Caco-2 (cell line): ENCODE results near the gene PARD3. TPM values are rescaled to one million over a fixed set of nuclear protein-coding genes. Genes with fewer than 3 reads are reported as not detected.

Experiments used
- BruUV-seq: library from RNA; stranded (reverse); fragments of 400-500 nt; replicated peaks from 2 replicates; lab custom pipeline; 2021; lab: Mats Ljungman, UMichigan
- CTCF ChIA-PET: fragments of 300-600 bp; sonication (Branson Sonifier 250); formaldehyde crosslinking; loops from one replicate; lab custom pipeline; 2022; ENCODE audit warnings: antibody characterized with exemption; lab: Charles Lee
- POLR2A ChIA-PET: fragments of 300-600 bp; sonication (Branson Sonifier 250); formaldehyde crosslinking; loops from one replicate; lab custom pipeline; 2022; ENCODE audit warnings: antibody characterized with exemption; lab: Charles Lee
- DNase-seq, 2 experiments: peaks; one replicate each; pipeline versions ENCODE4 v3.0.0 to v3.0.0-alpha.2; 2020 to 2022
- H3K27me3 ChIP-seq: replicated peaks from 2 replicates; pipeline ENCODE4 v1.6.0; 2011; ENCODE audit warnings: low read length; ENCODE audit not compliant: control insufficient read depth, insufficient read depth
- H3K36me3 ChIP-seq: 2 replicates; pipeline ENCODE4 v1.5.1; 2011; ENCODE audit warnings: low read length; ENCODE audit not compliant: control insufficient read depth, insufficient read depth
- H3K4me1 ChIP-seq: fragments of 250-450 bp; sonication (Bioruptor Pico); 2 replicates; pipeline ENCODE4 v1.5.1; 2020; ENCODE audit warnings: mild to moderate bottlenecking
- H3K4me3 ChIP-seq: 2 replicates; pipeline ENCODE4 v1.5.1; 2011; ENCODE audit warnings: low read depth, mild to moderate bottlenecking, control low read depth, low read length
- H3K9me3 ChIP-seq: fragments of 250-450 bp; sonication (Bioruptor Pico); 2 replicates; pipeline ENCODE4 v1.5.1; 2020; ENCODE audit warnings: mild to moderate bottlenecking, moderate library complexity
- H3K27ac Mint-ChIP-seq: one replicate; pipeline ENCODE4 v1.8.0; 2022; ENCODE audit warnings: mixed read lengths; ENCODE audit not compliant: unreplicated experiment
- H3K27me3 Mint-ChIP-seq: one replicate; pipeline ENCODE4 v1.8.0; 2022; ENCODE audit warnings: mixed read lengths; ENCODE audit not compliant: insufficient read depth, unreplicated experiment
- H3K36me3 Mint-ChIP-seq: one replicate; pipeline ENCODE4 v1.8.0; 2022; ENCODE audit warnings: mild to moderate bottlenecking, mixed read lengths; ENCODE audit not compliant: insufficient read depth, unreplicated experiment
- H3K4me1 Mint-ChIP-seq: one replicate; pipeline ENCODE4 v1.8.0; 2022; ENCODE audit warnings: low read depth, mixed read lengths; ENCODE audit not compliant: unreplicated experiment
- H3K4me3 Mint-ChIP-seq: one replicate; pipeline ENCODE4 v1.8.0; 2022; ENCODE audit warnings: mild to moderate bottlenecking, moderate library complexity, mixed read lengths; ENCODE audit not compliant: unreplicated experiment
- H3K9me3 Mint-ChIP-seq: one replicate; pipeline ENCODE4 v1.8.0; 2022; ENCODE audit warnings: mixed read lengths; ENCODE audit not compliant: unreplicated experiment
- intact Hi-C: fragments of 100-400 bp; cut with micrococcal nuclease; formaldehyde crosslinking; loops from one replicate; pipeline ENCODE4 v1.10.0; 2022; ENCODE audit not compliant: unreplicated experiment
- total RNA-seq: library from RNA; stranded (reverse); gene quantifications from 2 replicates; pipeline ENCODE4 v1.2.3, GENCODE V29; 2022
- TF ChIP-seq, protein P1 (sequence below), 2 experiments: fragments of 200-600 bp in 1 of 2; IDR thresholded peaks; 1 replicate in 1 of 2; 2 replicates in 1 of 2; pipeline versions ENCODE4 v1.5.1 to v1.8.0; 2011 to 2022; ENCODE audit warnings: antibody characterized with exemption in 1 of 2, control low read depth in 1 of 2, inconsistent platforms in 1 of 2, low read depth in 1 of 2, low read length in 1 of 2, mild to moderate bottlenecking in 1 of 2, moderate library complexity in 1 of 2; ENCODE audit not compliant: insufficient read depth in 1 of 2, severe bottlenecking in 1 of 2, unreplicated experiment in 1 of 2

Gene PARD3
- total RNA-seq, 1 experiment from 2014 or later, result 80.7 TPM

DNA sequence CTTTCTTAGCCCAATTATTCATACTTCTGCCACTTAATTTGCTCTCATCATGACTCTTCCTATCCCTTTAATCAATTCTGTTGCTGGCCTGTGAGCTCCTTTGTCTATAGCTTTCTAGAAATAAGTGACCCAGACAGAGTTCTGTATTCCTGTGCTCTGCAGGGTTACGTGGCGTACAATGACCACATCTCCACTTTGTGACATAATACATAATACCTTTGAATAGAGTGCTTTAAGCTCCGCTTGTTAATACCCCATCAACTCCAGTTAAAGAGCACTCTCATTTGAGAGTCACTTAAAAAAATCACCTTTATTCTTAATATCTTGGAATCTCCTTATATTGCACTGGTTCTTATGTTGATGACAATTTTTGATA, 619.0 kb downstream of the PARD3 start:
- CTCF ChIA-PET, result interaction anchor here (0.9 kb wide), 1 partner anchor 114 kb away, joined by 3 read pairs; no protein-coding TSS in a partner anchor
- Histone ChIP-seq H3K4me3 (no peak overlapping the region), H3K9me3 (no peaks in the 10 kb centered on the region), H3K4me1 (no peaks in the 10 kb centered on the region; the same call in 1 of the 2 replicates), H3K27me3 (no peaks in the 10 kb centered on the region), H3K36me3 (0 out of 2 replicates have a peak, but pooled peaks cover 1% of the 10 kb centered on the region)
- no TSS peak for BruUV-seq
- no peak for DNase-seq
- no peak overlapping the region for H3K4me3 Mint-ChIP-seq
- no peaks in the 10 kb centered on the region for H3K36me3 Mint-ChIP-seq
- H3K4me1 Mint-ChIP-seq, result peaks cover 7% of the 10 kb centered on the region
- H3K27ac Mint-ChIP-seq, result no peak overlapping the region
- H3K27me3 Mint-ChIP-seq, result no peaks in the 10 kb centered on the region
- TF ChIP-seq, protein P1, sequence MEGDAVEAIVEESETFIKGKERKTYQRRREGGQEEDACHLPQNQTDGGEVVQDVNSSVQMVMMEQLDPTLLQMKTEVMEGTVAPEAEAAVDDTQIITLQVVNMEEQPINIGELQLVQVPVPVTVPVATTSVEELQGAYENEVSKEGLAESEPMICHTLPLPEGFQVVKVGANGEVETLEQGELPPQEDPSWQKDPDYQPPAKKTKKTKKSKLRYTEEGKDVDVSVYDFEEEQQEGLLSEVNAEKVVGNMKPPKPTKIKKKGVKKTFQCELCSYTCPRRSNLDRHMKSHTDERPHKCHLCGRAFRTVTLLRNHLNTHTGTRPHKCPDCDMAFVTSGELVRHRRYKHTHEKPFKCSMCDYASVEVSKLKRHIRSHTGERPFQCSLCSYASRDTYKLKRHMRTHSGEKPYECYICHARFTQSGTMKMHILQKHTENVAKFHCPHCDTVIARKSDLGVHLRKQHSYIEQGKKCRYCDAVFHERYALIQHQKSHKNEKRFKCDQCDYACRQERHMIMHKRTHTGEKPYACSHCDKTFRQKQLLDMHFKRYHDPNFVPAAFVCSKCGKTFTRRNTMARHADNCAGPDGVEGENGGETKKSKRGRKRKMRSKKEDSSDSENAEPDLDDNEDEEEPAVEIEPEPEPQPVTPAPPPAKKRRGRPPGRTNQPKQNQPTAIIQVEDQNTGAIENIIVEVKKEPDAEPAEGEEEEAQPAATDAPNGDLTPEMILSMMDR (IDR thresholded peaks at IDR 0.05; ENCODE audit: insufficient read depth in 1 of 2, low read depth in 1 of 2, low read length in 1 of 2, severe bottlenecking in 1 of 2, unreplicated experiment in 1 of 2), result no peak
- POLR2A ChIA-PET, result no interaction called here
- intact Hi-C loops, result no loop called here
- no peaks in the 10 kb centered on the region for H3K9me3 Mint-ChIP-seq

DNA sequence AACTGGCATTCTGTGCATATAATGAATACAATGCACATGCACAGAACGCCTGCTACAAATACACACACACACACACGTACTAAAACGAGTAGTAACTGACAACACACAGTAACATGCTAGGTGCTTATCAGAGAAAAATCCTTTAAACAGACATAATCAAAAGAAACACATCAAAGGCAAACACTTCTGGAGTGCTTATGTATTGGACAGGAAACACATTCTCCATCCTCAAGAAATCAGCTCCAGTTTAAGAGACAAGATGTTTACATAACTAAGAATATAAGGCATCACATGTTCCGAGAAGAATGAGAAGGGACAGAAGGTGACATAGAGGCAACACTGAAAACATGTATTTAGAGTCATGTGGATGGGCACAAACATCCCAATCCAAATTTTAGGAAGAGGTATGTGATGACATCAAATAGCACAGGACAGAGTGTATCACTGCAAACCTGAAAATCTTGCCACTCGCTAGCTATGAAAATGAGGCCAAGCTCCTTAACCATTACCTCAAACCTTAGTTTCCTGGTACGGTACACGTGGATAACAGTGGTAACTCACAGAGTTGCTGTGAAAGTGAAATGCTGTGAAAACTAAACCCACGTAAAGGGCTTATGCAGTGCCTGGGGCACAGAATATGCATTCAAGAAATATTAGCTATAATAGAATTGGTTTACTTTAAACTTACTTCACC, 619.6 kb downstream of the PARD3 start:
- intact Hi-C loops, result no loop called here
- H3K36me3 Mint-ChIP-seq, result no peaks in the 10 kb centered on the region
- Histone ChIP-seq H3K4me3 (no peak overlapping the region), H3K27me3 (no peaks in the 10 kb centered on the region), H3K9me3 (no peaks in the 10 kb centered on the region), H3K4me1 (no peaks in the 10 kb centered on the region; the same call in 1 of the 2 replicates), H3K36me3 (no peaks in the 10 kb centered on the region)
- H3K27me3 Mint-ChIP-seq, result no peaks in the 10 kb centered on the region
- ChIA-PET POLR2A (no interaction called here), CTCF (interaction anchor here (0.9 kb wide), 1 partner anchor 113 kb away, joined by 3 read pairs; no protein-coding TSS in a partner anchor)
- no peaks in the 10 kb centered on the region for H3K9me3 Mint-ChIP-seq
- H3K27ac Mint-ChIP-seq, result no peak overlapping the region
- H3K4me3 Mint-ChIP-seq, result no peak overlapping the region
- no peak for DNase-seq
- TF ChIP-seq, protein P1 (IDR thresholded peaks at IDR 0.05; ENCODE audit: insufficient read depth in 1 of 2, low read depth in 1 of 2, low read length in 1 of 2, severe bottlenecking in 1 of 2, unreplicated experiment in 1 of 2), result no peak
- BruUV-seq, result no TSS peak
- peaks cover 7% of the 10 kb centered on the region for H3K4me1 Mint-ChIP-seq

DNA sequence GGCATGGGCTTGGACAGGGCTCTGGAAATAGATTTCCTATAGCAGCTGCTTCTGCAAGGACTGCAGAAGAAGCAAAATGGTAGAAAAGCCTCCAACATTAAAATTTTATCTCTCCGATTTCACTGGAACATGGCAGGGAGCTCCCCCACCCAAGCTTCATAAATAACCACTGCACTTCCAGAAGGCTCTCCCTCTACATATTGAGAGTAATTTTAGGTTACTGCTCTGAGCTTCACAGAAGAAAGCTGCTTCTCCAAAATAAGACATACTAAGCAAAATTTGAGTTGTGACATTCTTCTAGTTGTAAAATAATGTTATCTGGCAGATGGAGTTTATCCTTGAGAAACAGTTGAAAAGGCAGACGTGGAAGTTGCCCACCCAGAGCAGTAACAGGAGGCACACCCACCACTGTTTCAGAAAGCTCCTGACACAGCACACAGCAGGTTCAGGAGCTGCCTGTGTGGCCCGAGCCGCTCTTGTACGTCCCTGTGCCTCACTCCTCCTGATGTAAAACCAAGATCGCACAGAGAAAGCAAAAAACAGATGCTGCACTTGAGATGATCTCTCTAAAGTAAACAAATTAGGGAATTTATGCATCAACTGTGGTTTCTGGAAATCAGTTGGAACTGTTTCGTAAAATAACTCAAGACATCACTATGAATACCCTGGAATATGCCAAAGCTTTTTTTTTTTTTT, 621.0 kb downstream of the PARD3 start:
- Mint-ChIP-seq H3K27me3 (no peaks in the 10 kb centered on the region), H3K27ac (no peak overlapping the region), H3K4me3 (no peak overlapping the region), H3K9me3 (no peaks in the 10 kb centered on the region), H3K4me1 (peaks cover 4% of the 10 kb centered on the region), H3K36me3 (no peaks in the 10 kb centered on the region)
- no peaks in the 10 kb centered on the region; the same call in 1 of the 2 replicates for H3K4me1 ChIP-seq
- intact Hi-C loops, result no loop called here
- H3K4me3 ChIP-seq, result no peak overlapping the region
- CTCF ChIA-PET, result no interaction called here
- H3K9me3 ChIP-seq, result no peaks in the 10 kb centered on the region
- H3K27me3 ChIP-seq, result no peaks in the 10 kb centered on the region
- POLR2A ChIA-PET, result no interaction called here
- no peaks in the 10 kb centered on the region for H3K36me3 ChIP-seq
- no TSS peak for BruUV-seq
- no peak for DNase-seq
- TF ChIP-seq, protein P1 (IDR thresholded peaks at IDR 0.05; ENCODE audit: insufficient read depth in 1 of 2, low read depth in 1 of 2, low read length in 1 of 2, severe bottlenecking in 1 of 2, unreplicated experiment in 1 of 2), result no peak
